ENCODE measurements around the gene FAM222A.

GRCh38 chr12:109716092-109716479 is 2.5 kb downstream of the FAM222A start:
- TF ChIP-seq EZH2 (IDR thresholded peaks at IDR 0.05; ENCODE audit: low read length) (no peak), CTCF (optimal IDR thresholded peaks at IDR 0.05 in 1 of 3, IDR thresholded peaks at IDR 0.05 in 1 of 3, conservative IDR thresholded peaks at IDR 0.05 in 1 of 3; ENCODE audit: extremely low read depth in 1 of 3, insufficient read depth in 2 of 3, low read length in 3 of 3) (no peak)

All from keratinocyte (primary cell).